Uterus (tissue), 4 donors: ENCODE measurements around the gene FAM43A. TPM values are rescaled to one million over a fixed set of nuclear protein-coding genes. Genes with fewer than 3 reads are reported as not detected.
A peak's percentile ranks its signal among the peaks of the same experiment; 100 is the strongest.

ENCODE experiments used
- DNase-seq, 2 donors: peaks; one replicate each; pipeline ENCODE4 v3.0.0-alpha.2; 2019 to 2020
- H3K27ac ChIP-seq, 2 donors: fragments of 200-600 bp; sonication (generic); 1 replicate in 1 of 2; 2 replicates in 1 of 2; pipeline ENCODE4 v1.5.1; 2016 to 2018
- H3K27me3 ChIP-seq, 2 donors: fragments of 200-600 bp; sonication (generic); one replicate each; pipeline ENCODE4 v1.5.1; 2018 to 2019; ENCODE audit warnings: control low read depth in 1 of 2
- H3K36me3 ChIP-seq, 2 donors: fragments of 200-600 bp; sonication (generic); one replicate each; pipeline ENCODE4 v1.5.1; 2019; ENCODE audit warnings: control low read depth in 1 of 2
- H3K4me1 ChIP-seq, 2 donors: fragments of 200-600 bp; sonication (generic); one replicate each; pipeline ENCODE4 v1.5.1; 2018 to 2019; ENCODE audit warnings: control low read depth in 1 of 2
- H3K4me3 ChIP-seq, 2 donors: fragments of 200-600 bp; sonication (generic); 1 replicate in 1 of 2; 2 replicates in 1 of 2; pipeline ENCODE4 v1.5.1; 2018 to 2019; ENCODE audit warnings: mild to moderate bottlenecking in 1 of 2
- H3K9me3 ChIP-seq, 2 donors: fragments of 200-600 bp; sonication (generic); one replicate each; pipeline ENCODE4 v1.5.1; 2019; ENCODE audit warnings: control low read depth in 1 of 2
- CTCF ChIP-seq, 4 experiments: fragments of 200-600 bp in 2 of 4; fragments of 450-650 bp in 2 of 4; sonication (generic) in 2 of 4; IDR thresholded peaks; one replicate each; pipeline ENCODE4 v1.5.1; 2016 to 2019; ENCODE audit warnings: antibody characterized with exemption in 4 of 4, mild to moderate bottlenecking in 2 of 4, moderate library complexity in 1 of 4
- POLR2A ChIP-seq, 2 donors: fragments of 450-650 bp; IDR thresholded peaks; one replicate each; pipeline ENCODE4 v1.6.1; 2016; ENCODE audit warnings: antibody characterized with exemption in 2 of 2, mild to moderate bottlenecking in 1 of 2, moderate library complexity in 1 of 2
- intact Hi-C: fragments of 100-400 bp; cut with DNase I; formaldehyde crosslinking; loops from one replicate; pipeline ENCODE4 v1.15.1; 2023; ENCODE audit warnings: low total_unique reads
- total RNA-seq, 4 donors: library from RNA; depleted of rRNA in 3 of 4; stranded (reverse); fragments of >200 nt in 3 of 4; gene quantifications; one replicate each; pipeline versions ENCODE4 v1.1.0 to v1.2.4, GENCODE V29; 2014 to 2023
- donor health status: DM: yes; HTN: yes; CAD: no.

FAM43A gene
- total RNA-seq, 4 donors from 2014 or later = 12.9 to 25.2 (median 19.3) TPM

DNA sequence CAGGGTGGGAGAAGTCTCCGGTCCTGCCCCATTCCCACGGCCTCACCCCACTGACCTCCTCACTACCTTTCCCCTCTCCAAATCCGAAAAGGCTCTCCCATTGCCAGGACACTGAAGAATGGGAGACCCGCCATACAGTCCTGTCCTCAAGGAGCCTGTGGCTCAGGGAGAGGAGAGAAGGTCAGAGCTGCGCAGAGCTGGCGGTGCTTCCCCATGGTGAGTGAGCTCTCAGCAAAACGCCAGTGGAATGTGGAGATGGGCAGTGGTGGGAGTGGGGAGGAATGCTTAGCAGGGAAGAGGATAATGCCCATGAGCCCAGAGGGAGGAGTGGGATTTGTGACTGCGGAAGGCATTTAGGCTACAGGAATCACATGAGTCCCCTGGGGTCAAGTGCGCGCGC lies 20.1 kb downstream of the FAM43A start:
- no peaks in the 10 kb centered on the region for H3K4me1 ChIP-seq
- no peaks in the 10 kb centered on the region for H3K9me3 ChIP-seq
- intact Hi-C loops = no loop called here
- H3K36me3 ChIP-seq = no peaks in the 10 kb centered on the region
- DNase-seq = no peak
- no peaks in the 10 kb centered on the region for H3K27me3 ChIP-seq
- TF ChIP-seq CTCF (IDR thresholded peaks at IDR 0.05) (no peak), POLR2A (IDR thresholded peaks at IDR 0.05) (no peak)
- H3K4me3 ChIP-seq = no peak overlapping the region
- no peak overlapping the region for H3K27ac ChIP-seq

GRCh38 chr3:194707147-194707540 lies 21.5 kb downstream of the FAM43A start:
- Histone ChIP-seq H3K36me3 (no peaks in the 10 kb centered on the region), H3K4me1 (no peaks in the 10 kb centered on the region), H3K27ac (no peak overlapping the region), H3K9me3 (no peaks in the 10 kb centered on the region), H3K4me3 (no peak overlapping the region), H3K27me3 (no peaks in the 10 kb centered on the region)
- TF ChIP-seq POLR2A (IDR thresholded peaks at IDR 0.05) = no peak
- TF ChIP-seq CTCF (IDR thresholded peaks at IDR 0.05) = no peak
- DNase-seq = no peak
- intact Hi-C loops = no loop called here

- DNase-seq = no peak
- Histone ChIP-seq H3K9me3 (no peaks in the 10 kb centered on the region), H3K27ac (no peak overlapping the region), H3K36me3 (no peaks in the 10 kb centered on the region), H3K4me3 (no peak overlapping the region), H3K27me3 (no peaks in the 10 kb centered on the region), H3K4me1 (no peaks in the 10 kb centered on the region)
- no peak for TF ChIP-seq CTCF (IDR thresholded peaks at IDR 0.05)
- no peak for TF ChIP-seq POLR2A (IDR thresholded peaks at IDR 0.05)
- intact Hi-C loops = no loop called here
Measured at GRCh38 chr3:194711286-194711685, 25.6 kb downstream of the FAM43A start.

DNA sequence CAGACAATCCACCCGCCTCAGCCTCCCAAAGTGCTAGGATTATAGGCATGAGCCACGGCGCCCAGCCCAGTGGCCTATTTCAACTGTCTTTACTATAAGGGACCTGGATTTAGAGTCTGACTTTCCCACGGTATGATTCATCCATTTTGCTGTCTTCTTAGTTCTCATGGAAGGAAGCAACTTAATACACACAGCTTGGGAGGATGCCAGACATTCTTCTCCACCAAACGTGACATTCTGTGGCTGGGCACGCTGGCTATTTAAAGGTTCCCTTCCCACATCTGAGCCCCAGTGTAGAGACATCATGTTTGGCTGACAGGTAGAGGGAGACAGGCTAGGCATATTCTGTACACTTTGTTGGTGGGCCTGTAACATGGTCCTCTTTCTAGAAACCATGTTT lies 26.2 kb downstream of the FAM43A start:
- H3K4me1 ChIP-seq = no peaks in the 10 kb centered on the region
- no peaks in the 10 kb centered on the region for H3K36me3 ChIP-seq
- H3K27me3 ChIP-seq = no peaks in the 10 kb centered on the region
- intact Hi-C loops = no loop called here
- H3K27ac ChIP-seq = no peak overlapping the region
- DNase-seq = peak in 1 of 2 donors; percentile 39
- no peaks in the 10 kb centered on the region for H3K9me3 ChIP-seq
- TF ChIP-seq POLR2A (IDR thresholded peaks at IDR 0.05) = no peak
- TF ChIP-seq CTCF (IDR thresholded peaks at IDR 0.05) = no peak
- no peak overlapping the region for H3K4me3 ChIP-seq

DNA sequence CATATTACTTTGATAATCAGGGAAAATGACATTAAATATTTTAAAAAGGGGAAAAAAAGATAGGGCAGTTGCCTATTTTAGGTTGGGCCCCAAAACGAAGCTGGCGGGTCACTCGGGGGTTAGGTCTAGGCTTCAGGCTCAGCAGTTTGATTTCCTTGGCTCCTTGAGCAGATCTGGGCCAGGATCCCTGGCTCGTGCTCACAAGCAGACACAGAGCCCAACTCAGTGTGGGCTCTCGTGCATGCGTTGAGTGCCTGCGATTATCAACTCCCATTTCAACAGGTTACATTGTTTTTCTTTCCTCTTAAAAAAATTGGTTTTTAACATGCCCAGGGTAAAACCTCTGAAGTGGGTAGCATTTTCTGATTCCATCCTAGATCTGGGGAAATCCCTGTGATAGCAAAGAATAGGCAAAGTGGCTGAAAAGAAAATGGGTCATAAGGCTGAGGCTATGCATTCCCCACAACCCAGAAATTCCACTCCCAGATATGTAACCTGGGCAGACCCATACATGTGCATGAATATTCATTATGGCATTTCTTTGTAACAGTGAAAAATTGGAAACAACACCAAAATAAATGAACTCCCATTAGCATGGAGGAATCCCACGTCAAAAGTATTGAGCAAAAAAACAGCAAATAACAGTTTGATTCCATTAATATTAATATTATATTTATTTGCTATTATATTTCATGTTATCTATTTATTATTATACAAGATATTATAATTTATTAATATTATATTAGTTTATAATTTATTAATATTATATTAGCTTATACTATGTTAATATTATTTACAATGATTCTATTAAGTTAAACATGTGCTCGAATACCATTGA lies 27.8 kb downstream of the FAM43A start:
- DNase-seq = no peak
- no peak overlapping the region for H3K27ac ChIP-seq
- no peak overlapping the region for H3K4me3 ChIP-seq
- H3K9me3 ChIP-seq = no peaks in the 10 kb centered on the region
- no peaks in the 10 kb centered on the region for H3K36me3 ChIP-seq
- no peak for TF ChIP-seq POLR2A (IDR thresholded peaks at IDR 0.05)
- TF ChIP-seq CTCF (IDR thresholded peaks at IDR 0.05) = no peak
- H3K4me1 ChIP-seq = no peaks in the 10 kb centered on the region
- no peaks in the 10 kb centered on the region for H3K27me3 ChIP-seq
- intact Hi-C loops = no loop called here
